Measurements from ENCODE around the gene ZMIZ1. TPM values are rescaled to one million over a fixed set of nuclear protein-coding genes. Genes with fewer than 3 reads are reported as not detected.
A peak's percentile ranks its signal among the peaks of the same experiment; 100 is the strongest.

The ZMIZ1 gene
- total RNA-seq, 4 donors from 2014 or later: 22.7 to 37.5 (median 31.7) TPM

DNA sequence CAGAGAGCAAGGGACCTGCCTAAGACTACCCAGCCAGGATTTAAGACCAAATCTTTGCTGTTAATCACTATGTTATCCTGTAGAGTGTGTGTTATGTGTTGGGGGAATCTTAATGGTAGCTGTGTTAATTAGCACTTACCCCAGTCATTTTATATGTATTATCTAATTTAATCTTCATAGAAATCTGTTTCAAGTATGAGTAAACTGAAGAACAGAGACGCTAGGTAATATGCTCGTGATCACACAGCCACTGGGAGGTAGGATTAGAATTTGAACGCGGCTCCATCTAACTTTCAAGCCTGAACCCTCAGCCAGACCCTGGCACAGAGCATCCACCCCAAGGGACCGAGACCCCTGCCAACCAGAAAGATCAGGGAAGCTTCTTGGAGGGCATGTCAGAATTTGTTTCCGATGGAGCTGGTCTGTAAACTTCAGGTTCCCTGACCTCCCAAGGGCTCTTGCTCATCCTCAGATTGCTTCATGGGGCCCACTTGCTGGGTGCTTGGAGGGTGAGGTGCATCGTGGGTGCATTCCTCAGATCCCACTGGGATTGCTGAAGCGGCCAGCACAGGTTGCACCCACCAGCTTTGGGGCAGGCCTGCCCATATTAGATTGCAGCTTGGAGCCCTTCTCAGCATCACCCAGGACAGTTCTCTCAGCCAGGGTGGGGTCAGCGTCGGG lies 105.0 kb downstream of the ZMIZ1 start:
- no peak overlapping the region for H3K27ac ChIP-seq
- ATAC-seq: no peak
- H3K36me3 ChIP-seq: no peaks in the 10 kb centered on the region
- H3K4me1 ChIP-seq: peaks cover 37 to 40% of the 10 kb centered on the region in 2 donors
- in situ Hi-C loops (cut with MboI; ENCODE audit: low sequenced_read_pairs in 4 of 4) (no loop called here), intact Hi-C loops (cut with DNase I; ENCODE audit: low total_unique reads) (no loop called here)
- no peaks in the 10 kb centered on the region for H3K27me3 ChIP-seq
- H3K4me3 ChIP-seq: no peak overlapping the region
- TF ChIP-seq POLR2A (IDR thresholded peaks at IDR 0.05): no peak
- DNase-seq: no peak
- no peaks in the 10 kb centered on the region for H3K9me3 ChIP-seq

DNA sequence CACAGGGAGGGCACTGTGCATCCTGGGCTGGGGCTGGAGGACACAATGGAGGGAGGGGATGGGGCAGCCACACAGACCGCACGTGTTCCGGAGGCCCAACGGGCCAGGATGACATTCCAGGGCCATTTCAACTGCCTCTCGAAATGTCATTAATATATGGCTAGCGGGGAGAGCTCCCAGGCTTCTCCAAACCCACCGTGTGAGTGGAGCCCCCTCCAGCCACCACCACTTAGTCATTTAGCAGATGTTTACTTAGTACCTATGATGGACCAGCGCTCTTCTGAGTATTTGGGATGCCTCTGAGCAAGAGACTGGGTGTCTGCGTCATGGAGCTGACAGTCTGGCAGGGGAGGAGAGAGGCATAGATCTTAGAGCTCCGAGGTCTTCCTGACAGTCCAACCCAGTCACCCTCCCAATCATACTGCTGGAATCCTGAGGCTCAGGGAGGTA lies 107.3 kb downstream of the ZMIZ1 start:
- no peaks in the 10 kb centered on the region for H3K36me3 ChIP-seq
- H3K4me3 ChIP-seq: no peak overlapping the region
- ATAC-seq: no peak
- H3K27ac ChIP-seq: peak overlapping the region in 3 of 4 donors; percentile 32 to 44 (median 38)
- no peak for DNase-seq
- H3K4me1 ChIP-seq: peaks cover 40 to 42% of the 10 kb centered on the region in 2 donors
- in situ Hi-C loops (cut with MboI; ENCODE audit: low sequenced_read_pairs in 4 of 4): loop anchor here (25.0 kb wide), 4 partner anchors 214 to 1139 kb away; partner anchors contain the start of genes POLR3A (in 1 of the 4) and RPS24 (in 1 of the 4)
- no peaks in the 10 kb centered on the region for H3K27me3 ChIP-seq
- intact Hi-C loops (cut with DNase I; ENCODE audit: low total_unique reads): no loop called here
- TF ChIP-seq POLR2A (IDR thresholded peaks at IDR 0.05): no peak
- TF ChIP-seq, protein P1, sequence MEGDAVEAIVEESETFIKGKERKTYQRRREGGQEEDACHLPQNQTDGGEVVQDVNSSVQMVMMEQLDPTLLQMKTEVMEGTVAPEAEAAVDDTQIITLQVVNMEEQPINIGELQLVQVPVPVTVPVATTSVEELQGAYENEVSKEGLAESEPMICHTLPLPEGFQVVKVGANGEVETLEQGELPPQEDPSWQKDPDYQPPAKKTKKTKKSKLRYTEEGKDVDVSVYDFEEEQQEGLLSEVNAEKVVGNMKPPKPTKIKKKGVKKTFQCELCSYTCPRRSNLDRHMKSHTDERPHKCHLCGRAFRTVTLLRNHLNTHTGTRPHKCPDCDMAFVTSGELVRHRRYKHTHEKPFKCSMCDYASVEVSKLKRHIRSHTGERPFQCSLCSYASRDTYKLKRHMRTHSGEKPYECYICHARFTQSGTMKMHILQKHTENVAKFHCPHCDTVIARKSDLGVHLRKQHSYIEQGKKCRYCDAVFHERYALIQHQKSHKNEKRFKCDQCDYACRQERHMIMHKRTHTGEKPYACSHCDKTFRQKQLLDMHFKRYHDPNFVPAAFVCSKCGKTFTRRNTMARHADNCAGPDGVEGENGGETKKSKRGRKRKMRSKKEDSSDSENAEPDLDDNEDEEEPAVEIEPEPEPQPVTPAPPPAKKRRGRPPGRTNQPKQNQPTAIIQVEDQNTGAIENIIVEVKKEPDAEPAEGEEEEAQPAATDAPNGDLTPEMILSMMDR (IDR thresholded peaks at IDR 0.05 in 4 of 5, conservative IDR thresholded peaks at IDR 0.05 in 1 of 5): no peak
- no peaks in the 10 kb centered on the region for H3K9me3 ChIP-seq

DNA sequence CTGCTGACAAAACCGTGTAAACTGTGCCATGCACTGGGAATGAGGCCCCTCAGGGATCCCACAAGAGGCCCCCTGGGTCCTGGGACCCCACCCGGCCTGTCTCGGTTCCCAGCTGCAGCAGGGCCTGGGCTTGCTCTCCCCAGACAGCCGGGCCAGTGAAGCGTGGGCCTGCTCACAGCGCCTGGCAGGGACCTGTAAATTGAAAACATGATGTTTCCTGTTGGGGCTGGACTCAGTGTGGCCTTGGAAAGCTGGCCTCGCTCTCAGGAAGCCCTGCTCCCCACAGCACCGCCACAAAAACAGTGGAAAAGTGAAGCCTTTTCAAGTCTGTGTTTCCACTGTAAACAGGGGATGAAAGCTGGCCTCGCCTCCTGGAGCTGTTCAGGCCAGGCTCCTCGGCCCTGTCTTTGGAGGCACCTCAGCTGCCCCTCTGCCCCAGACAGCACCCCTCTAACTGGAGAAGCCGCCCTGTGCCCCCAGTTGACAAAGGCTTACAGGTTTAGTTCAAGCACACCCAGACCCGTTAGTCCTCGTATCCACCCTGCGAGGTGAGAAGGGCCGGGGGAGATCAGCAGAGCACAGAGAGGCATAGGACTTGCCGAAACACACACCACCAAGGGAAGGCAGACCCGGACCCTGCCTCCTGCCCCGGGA lies 108.3 kb downstream of the ZMIZ1 start:
- intact Hi-C loops (cut with DNase I; ENCODE audit: low total_unique reads) (no loop called here), in situ Hi-C loops (cut with MboI; ENCODE audit: low sequenced_read_pairs in 4 of 4) (loop anchor here (25.0 kb wide), 4 partner anchors 215 to 1140 kb away; partner anchors contain the start of genes POLR3A (in 1 of the 4) and RPS24 (in 1 of the 4))
- Histone ChIP-seq H3K4me3 (no peak overlapping the region), H3K9me3 (no peaks in the 10 kb centered on the region), H3K36me3 (no peaks in the 10 kb centered on the region), H3K4me1 (peaks cover 40 to 42% of the 10 kb centered on the region in 2 donors), H3K27me3 (no peaks in the 10 kb centered on the region), H3K27ac (peak overlapping the region; percentile 32 to 63 (median 45))
- TF ChIP-seq, protein P1 (IDR thresholded peaks at IDR 0.05 in 4 of 5, conservative IDR thresholded peaks at IDR 0.05 in 1 of 5): no peak
- no peak for TF ChIP-seq POLR2A (IDR thresholded peaks at IDR 0.05)
- ATAC-seq (peak; percentile 32 to 45), DNase-seq (no peak)

DNA sequence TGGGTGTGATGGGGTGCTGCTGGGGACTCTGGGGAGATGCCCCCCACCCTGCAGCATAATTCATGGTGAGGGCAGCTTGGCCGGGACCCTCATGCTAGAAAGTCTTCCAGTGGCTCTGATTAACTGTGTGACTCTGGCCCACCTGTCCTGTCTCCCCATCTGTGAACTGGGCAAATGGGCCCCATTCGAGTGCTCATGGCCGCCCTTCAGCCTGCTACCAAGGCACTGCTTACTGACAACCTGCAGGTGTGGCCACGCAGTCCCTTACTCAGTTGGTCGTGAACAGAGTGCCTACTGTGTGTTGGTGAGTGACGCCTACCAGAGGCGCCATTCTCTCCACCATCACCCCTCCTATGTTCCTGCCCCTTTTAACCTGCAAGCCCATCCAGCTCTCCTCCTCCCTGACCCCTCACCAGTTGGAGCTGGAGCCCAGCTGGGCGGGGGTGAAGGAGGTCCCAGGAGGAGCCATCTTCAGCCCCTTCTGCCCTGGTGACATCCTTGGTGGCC lies 109.4 kb downstream of the ZMIZ1 start:
- no peaks in the 10 kb centered on the region for H3K9me3 ChIP-seq
- intact Hi-C loops (cut with DNase I; ENCODE audit: low total_unique reads): no loop called here
- no peaks in the 10 kb centered on the region for H3K36me3 ChIP-seq
- ATAC-seq: no peak
- peaks cover 41 to 49% of the 10 kb centered on the region in 2 donors for H3K4me1 ChIP-seq
- peak overlapping the region; percentile 0 to 32 (median 16) for H3K27ac ChIP-seq
- in situ Hi-C loops (cut with MboI; ENCODE audit: low sequenced_read_pairs in 4 of 4): loop anchor here (25.0 kb wide), 4 partner anchors 216 to 1141 kb away; partner anchors contain the start of genes POLR3A (in 1 of the 4) and RPS24 (in 1 of the 4)
- DNase-seq: no peak
- TF ChIP-seq, protein P1 (IDR thresholded peaks at IDR 0.05 in 4 of 5, conservative IDR thresholded peaks at IDR 0.05 in 1 of 5): no peak
- TF ChIP-seq POLR2A (IDR thresholded peaks at IDR 0.05): no peak
- no peak overlapping the region for H3K4me3 ChIP-seq
- no peaks in the 10 kb centered on the region for H3K27me3 ChIP-seq

All from gastrocnemius medialis (tissue), 4 donors.